PC-9 (cell line): ENCODE measurements around the gene KDM4C. TPM values are rescaled to one million over a fixed set of nuclear protein-coding genes. Genes with fewer than 3 reads are reported as not detected.

Source experiments
- BruUV-seq: library from RNA; stranded (reverse); fragments of 400-500 nt; replicated peaks from 2 replicates; lab custom pipeline; 2021; lab: Mats Ljungman, UMichigan
- CTCF ChIA-PET: fragments of 300-600 bp; sonication (Branson Sonifier 250); formaldehyde crosslinking; loops from one replicate; lab custom pipeline; 2022; ENCODE audit warnings: antibody characterized with exemption; lab: Charles Lee
- POLR2A ChIA-PET: fragments of 300-600 bp; sonication (Branson Sonifier 250); formaldehyde crosslinking; loops from one replicate; lab custom pipeline; 2022; ENCODE audit warnings: antibody characterized with exemption; ENCODE audit not compliant: unreplicated experiment; lab: Charles Lee
- DNase-seq, 2 experiments: peaks; one replicate each; pipeline versions ENCODE4 v3.0.0 to v3.0.0-alpha.2; 2015 to 2022; ENCODE audit warnings: mixed read lengths in 1 of 2
- H2AFZ ChIP-seq: fragments of 200-600 bp; sonication (generic); 2 replicates; pipeline ENCODE4 v1.8.1; 2017; ENCODE audit warnings: antibody characterized with exemption
- H3F3A ChIP-seq: fragments of 200-600 bp; sonication (generic); 2 replicates; pipeline ENCODE4 v1.8.1; 2017; ENCODE audit warnings: antibody characterized with exemption, mild to moderate bottlenecking, low read depth; ENCODE audit not compliant: insufficient read depth
- H3K27ac ChIP-seq: fragments of 200-600 bp; sonication (generic); 2 replicates; pipeline ENCODE4 v1.6.1; 2016; ENCODE audit warnings: mixed run types
- H3K27me3 ChIP-seq: fragments of 200-600 bp; sonication (generic); 2 replicates; pipeline ENCODE4 v1.6.1; 2016; ENCODE audit warnings: low read depth, mixed run types; ENCODE audit not compliant: insufficient read depth
- H3K36me3 ChIP-seq: fragments of 200-600 bp; sonication (generic); 2 replicates; pipeline ENCODE4 v1.6.1; 2016; ENCODE audit warnings: low read depth, mixed run types
- H3K4me1 ChIP-seq: fragments of 200-600 bp; sonication (generic); replicated peaks from 2 replicates; pipeline ENCODE4 v1.6.1; 2016; ENCODE audit warnings: mixed run types; ENCODE audit not compliant: insufficient read depth
- H3K4me2 ChIP-seq: fragments of 200-600 bp; sonication (generic); 2 replicates; pipeline ENCODE4 v1.6.1; 2017; ENCODE audit warnings: mixed run types
- H3K4me3 ChIP-seq: fragments of 200-600 bp; sonication (generic); 2 replicates; pipeline ENCODE4 v1.6.1; 2016; ENCODE audit warnings: mixed run types
- H3K79me2 ChIP-seq: fragments of 200-600 bp; sonication (generic); 2 replicates; pipeline ENCODE4 v1.6.1; 2017; ENCODE audit warnings: low read depth, mixed run types
- H3K9me2 ChIP-seq: fragments of 200-600 bp; sonication (generic); 2 replicates; pipeline ENCODE4 v1.8.1; 2017; ENCODE audit warnings: mild to moderate bottlenecking; ENCODE audit not compliant: insufficient read depth
- H3K9me3 ChIP-seq: fragments of 200-600 bp; sonication (generic); 2 replicates; pipeline ENCODE4 v1.8.1; 2016; ENCODE audit warnings: low read depth; ENCODE audit not compliant: insufficient read depth
- H4K20me1 ChIP-seq: fragments of 200-600 bp; sonication (generic); 2 replicates; pipeline ENCODE4 v1.8.1; 2017; ENCODE audit not compliant: insufficient read depth
- CTCF ChIP-seq: fragments of 200-600 bp; sonication (generic); conservative IDR thresholded peaks from 2 replicates; pipeline ENCODE4 v1.6.1; 2017; ENCODE audit warnings: mixed run types, antibody characterized with exemption, mild to moderate bottlenecking, moderate library complexity
- EZH2 ChIP-seq: fragments of 200-600 bp; sonication (generic); IDR thresholded peaks from 2 replicates; pipeline ENCODE4 v1.8.0; 2017; ENCODE audit warnings: antibody characterized with exemption, low read depth
- intact Hi-C: fragments of 100-400 bp; cut with micrococcal nuclease; formaldehyde crosslinking; loops from one replicate; pipeline ENCODE4 v1.10.0; 2022; ENCODE audit not compliant: unreplicated experiment
- total RNA-seq: library from RNA; stranded (reverse); gene quantifications from 2 replicates; pipeline ENCODE4 v1.2.3, GENCODE V29; 2021

The KDM4C gene
- total RNA-seq, 1 experiment from 2014 or later = 12.9 TPM

DNA sequence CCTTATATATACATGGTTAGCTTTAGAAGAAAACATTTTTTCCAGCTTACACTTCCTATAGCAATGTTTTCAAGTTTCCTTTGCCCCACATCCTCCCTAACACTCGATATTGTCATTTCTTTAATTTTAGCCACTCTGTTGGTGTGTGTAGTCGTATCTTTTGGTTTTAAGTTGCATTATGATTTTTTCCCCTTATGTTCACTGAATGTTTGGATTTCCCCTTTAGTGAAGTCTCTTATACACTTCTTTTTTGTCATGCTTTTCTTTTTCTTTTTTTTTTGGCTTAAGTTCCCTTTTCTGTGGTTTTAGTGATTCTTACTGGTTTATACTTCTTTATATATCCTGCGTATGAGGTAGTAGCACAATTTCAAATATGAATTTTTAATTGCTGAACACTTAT is 58.8 kb downstream of the KDM4C start:
- no peaks in the 10 kb centered on the region for H3K9me3 ChIP-seq
- no peaks in the 10 kb centered on the region for H3K4me1 ChIP-seq
- H3K36me3 ChIP-seq = no peaks in the 10 kb centered on the region
- no peak overlapping the region for H3K27ac ChIP-seq
- no peaks in the 10 kb centered on the region for H3K79me2 ChIP-seq
- no peak for DNase-seq
- H3K9me2 ChIP-seq = no peaks in the 10 kb centered on the region
- POLR2A ChIA-PET = no interaction called here
- H3K4me3 ChIP-seq = no peak overlapping the region
- TF ChIP-seq CTCF (no peak), EZH2 (no peak)
- no peak overlapping the region for H3K4me2 ChIP-seq
- no peaks in the 10 kb centered on the region for H3K27me3 ChIP-seq
- BruUV-seq = no TSS peak
- intact Hi-C loops = no loop called here
- CTCF ChIA-PET = interaction anchor here (0.5 kb wide), 1 partner anchor 1235 kb away, joined by 4 read pairs; no protein-coding TSS in a partner anchor
- no peak overlapping the region for H2AFZ ChIP-seq
- no peaks in the 10 kb centered on the region for H4K20me1 ChIP-seq
- no peaks in the 10 kb centered on the region for H3F3A ChIP-seq

GRCh38 chr9:6818292-6818922 is 60.6 kb downstream of the KDM4C start:
- intact Hi-C loops = no loop called here
- Histone ChIP-seq H3K27ac (no peak overlapping the region), H3K4me1 (no peaks in the 10 kb centered on the region), H3K36me3 (no peaks in the 10 kb centered on the region), H3K4me2 (no peak overlapping the region), H3K4me3 (no peak overlapping the region), H3K9me2 (no peaks in the 10 kb centered on the region), H4K20me1 (no peaks in the 10 kb centered on the region), H3F3A (no peaks in the 10 kb centered on the region), H2AFZ (no peak overlapping the region), H3K9me3 (no peaks in the 10 kb centered on the region), H3K79me2 (no peaks in the 10 kb centered on the region), H3K27me3 (no peaks in the 10 kb centered on the region)
- CTCF ChIA-PET = no interaction called here
- BruUV-seq = no TSS peak
- TF ChIP-seq EZH2 (no peak), CTCF (no peak)
- POLR2A ChIA-PET = interaction anchor here (0.5 kb wide), 1 partner anchor 58 kb away, joined by 3 read pairs; no protein-coding TSS in a partner anchor
- no peak for DNase-seq

GRCh38 chr9:6819112-6819511 is 61.3 kb downstream of the KDM4C start:
- no TSS peak for BruUV-seq
- H4K20me1 ChIP-seq = no peaks in the 10 kb centered on the region
- no peaks in the 10 kb centered on the region for H3K9me3 ChIP-seq
- intact Hi-C loops = no loop called here
- TF ChIP-seq EZH2 (no peak), CTCF (no peak)
- H3K27me3 ChIP-seq = no peaks in the 10 kb centered on the region
- H3K4me2 ChIP-seq = no peak overlapping the region
- no peak overlapping the region for H2AFZ ChIP-seq
- H3K4me3 ChIP-seq = no peak overlapping the region
- no peak overlapping the region for H3K27ac ChIP-seq
- no peaks in the 10 kb centered on the region for H3K79me2 ChIP-seq
- no peak for DNase-seq
- no peaks in the 10 kb centered on the region for H3K9me2 ChIP-seq
- no peaks in the 10 kb centered on the region for H3K4me1 ChIP-seq
- no peaks in the 10 kb centered on the region for H3F3A ChIP-seq
- ChIA-PET CTCF (interaction anchor here (0.7 kb wide), 1 partner anchor 764 kb away, joined by 3 read pairs; no protein-coding TSS in a partner anchor), POLR2A (no interaction called here)
- H3K36me3 ChIP-seq = no peaks in the 10 kb centered on the region
